Measurements from ENCODE around the gene TENT5C. TPM values are rescaled to one million over a fixed set of nuclear protein-coding genes. Genes with fewer than 3 reads are reported as not detected.

The TENT5C gene
- total RNA-seq, 1 donor from 2014 or later = 1.4 TPM

DNA sequence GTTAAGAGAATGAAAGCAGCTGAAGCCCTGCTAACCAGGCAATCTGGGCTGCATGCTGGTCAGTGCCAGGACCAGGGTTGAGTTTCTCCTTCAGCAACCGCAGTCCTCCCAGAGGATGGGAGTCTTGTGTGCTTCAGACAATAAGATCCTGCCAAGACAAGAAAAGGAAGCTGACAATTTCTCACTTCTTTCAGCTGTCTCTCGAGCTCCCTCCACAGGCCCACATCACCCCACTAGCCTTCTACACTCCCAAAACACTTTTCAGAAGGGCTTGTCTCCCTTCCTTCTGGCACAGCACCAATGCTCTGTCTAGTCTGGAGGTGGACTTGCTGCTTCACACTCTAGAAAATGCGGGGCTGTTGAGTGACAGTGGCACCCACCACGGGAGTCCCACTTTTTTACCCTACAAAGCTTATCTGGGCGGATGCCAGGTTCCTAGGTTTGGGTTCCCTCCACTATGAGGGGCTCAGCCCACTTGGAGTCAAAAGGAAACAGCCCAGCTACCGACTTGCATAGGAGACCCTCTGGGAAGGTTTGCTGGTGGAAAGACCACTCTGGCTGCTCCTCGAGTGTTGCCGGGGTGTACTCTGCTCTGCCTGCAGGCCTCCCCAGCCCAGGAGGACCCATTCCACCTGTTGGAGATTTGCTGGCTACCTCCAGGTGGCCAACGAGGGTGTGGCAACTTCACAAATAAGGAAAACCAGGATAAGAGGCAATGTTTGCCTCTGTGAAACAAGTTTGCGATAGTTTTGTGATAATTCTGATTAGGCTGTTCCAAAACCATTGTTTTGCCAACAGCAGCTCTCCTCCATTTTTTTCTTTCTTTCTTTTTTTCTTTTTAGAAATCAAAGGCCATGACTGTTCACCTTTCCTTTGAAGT lies 68.9 kb downstream of the TENT5C start:
- Mint-ChIP-seq H3K36me3 (ENCODE audit: low read depth) (no peaks in the 10 kb centered on the region), H3K27ac (ENCODE audit: unreplicated experiment) (no peak overlapping the region), H3K27me3 (ENCODE audit: low read depth) (no peaks in the 10 kb centered on the region), H3K9me3 (no peaks in the 10 kb centered on the region), H3K4me1 (peaks cover 12% of the 10 kb centered on the region), H3K4me3 (no peak overlapping the region)
- DNase-seq (ENCODE audit: low read depth, low spot score) = no peak
- TF ChIP-seq, protein P1, sequence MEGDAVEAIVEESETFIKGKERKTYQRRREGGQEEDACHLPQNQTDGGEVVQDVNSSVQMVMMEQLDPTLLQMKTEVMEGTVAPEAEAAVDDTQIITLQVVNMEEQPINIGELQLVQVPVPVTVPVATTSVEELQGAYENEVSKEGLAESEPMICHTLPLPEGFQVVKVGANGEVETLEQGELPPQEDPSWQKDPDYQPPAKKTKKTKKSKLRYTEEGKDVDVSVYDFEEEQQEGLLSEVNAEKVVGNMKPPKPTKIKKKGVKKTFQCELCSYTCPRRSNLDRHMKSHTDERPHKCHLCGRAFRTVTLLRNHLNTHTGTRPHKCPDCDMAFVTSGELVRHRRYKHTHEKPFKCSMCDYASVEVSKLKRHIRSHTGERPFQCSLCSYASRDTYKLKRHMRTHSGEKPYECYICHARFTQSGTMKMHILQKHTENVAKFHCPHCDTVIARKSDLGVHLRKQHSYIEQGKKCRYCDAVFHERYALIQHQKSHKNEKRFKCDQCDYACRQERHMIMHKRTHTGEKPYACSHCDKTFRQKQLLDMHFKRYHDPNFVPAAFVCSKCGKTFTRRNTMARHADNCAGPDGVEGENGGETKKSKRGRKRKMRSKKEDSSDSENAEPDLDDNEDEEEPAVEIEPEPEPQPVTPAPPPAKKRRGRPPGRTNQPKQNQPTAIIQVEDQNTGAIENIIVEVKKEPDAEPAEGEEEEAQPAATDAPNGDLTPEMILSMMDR (conservative IDR thresholded peaks at IDR 0.05) = no peak

DNA sequence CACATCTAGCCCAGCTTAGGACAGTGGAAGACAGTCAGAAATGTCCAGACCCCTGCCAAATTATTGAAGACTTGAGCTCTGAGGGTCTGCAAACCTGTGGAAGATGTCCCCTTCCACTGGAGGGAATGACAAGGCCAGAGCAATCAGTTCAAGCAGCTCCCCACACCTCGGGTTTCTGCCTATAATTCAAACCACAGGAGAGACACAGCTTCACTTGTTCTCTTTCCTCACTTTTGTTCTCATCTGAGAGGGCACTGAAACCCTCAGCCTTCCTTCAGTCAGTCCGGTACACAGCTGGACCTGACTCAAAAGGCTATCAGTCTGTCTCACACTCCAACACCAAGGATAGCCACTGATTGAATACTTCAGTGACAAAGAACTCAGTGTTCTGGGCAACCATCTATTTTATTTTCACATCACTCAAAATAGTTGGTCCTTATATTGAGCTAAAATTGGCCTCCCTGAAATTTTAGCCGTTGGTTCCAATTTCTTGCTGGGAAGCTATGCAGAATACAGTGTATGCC lies 70.1 kb downstream of the TENT5C start:
- Mint-ChIP-seq H3K36me3 (ENCODE audit: low read depth) (no peaks in the 10 kb centered on the region), H3K9me3 (no peaks in the 10 kb centered on the region), H3K4me3 (no peak overlapping the region), H3K4me1 (peaks cover 12% of the 10 kb centered on the region), H3K27me3 (ENCODE audit: low read depth) (no peaks in the 10 kb centered on the region), H3K27ac (ENCODE audit: unreplicated experiment) (peak overlapping the region; percentile 43)
- no peak for DNase-seq (ENCODE audit: low read depth, low spot score)
- TF ChIP-seq, protein P1 (conservative IDR thresholded peaks at IDR 0.05) = no peak

DNA sequence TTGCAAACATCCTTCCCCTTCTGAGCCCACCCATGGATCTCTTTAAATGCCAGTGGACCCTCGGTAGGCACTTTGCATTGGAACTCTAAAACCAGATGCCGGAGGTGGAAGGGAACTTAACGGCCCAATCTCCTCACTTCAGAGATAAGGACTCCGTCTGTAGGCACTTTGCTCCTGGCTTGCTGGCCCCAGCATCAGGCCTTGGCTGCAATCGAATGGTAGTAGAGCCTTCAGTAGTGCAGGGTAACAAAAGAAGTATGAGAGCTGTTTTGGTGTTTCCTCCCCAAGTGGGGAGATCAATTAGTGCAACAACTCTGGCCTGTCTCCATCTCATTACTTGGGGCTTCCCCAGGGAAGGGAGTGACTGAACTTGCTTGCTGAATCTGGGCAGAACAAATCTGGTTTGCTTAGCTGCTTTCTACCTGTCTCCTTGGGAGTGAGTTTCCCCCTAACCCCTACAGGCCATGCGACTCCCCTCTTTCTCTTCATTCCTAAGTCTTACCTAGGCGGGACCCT lies 70.8 kb downstream of the TENT5C start:
- H3K9me3 Mint-ChIP-seq = no peaks in the 10 kb centered on the region
- H3K4me3 Mint-ChIP-seq = no peak overlapping the region
- no peaks in the 10 kb centered on the region for H3K36me3 Mint-ChIP-seq (ENCODE audit: low read depth)
- H3K4me1 Mint-ChIP-seq = peaks cover 12% of the 10 kb centered on the region
- no peak for DNase-seq (ENCODE audit: low read depth, low spot score)
- TF ChIP-seq, protein P1 (conservative IDR thresholded peaks at IDR 0.05) = no peak
- H3K27me3 Mint-ChIP-seq (ENCODE audit: low read depth) = no peaks in the 10 kb centered on the region
- peak overlapping the region; percentile 63 for H3K27ac Mint-ChIP-seq (ENCODE audit: unreplicated experiment)

Other genes with a start within 250 kb of the TENT5C start
- 39.4 and 44.7 TPM in 2 replicates for gene MAN1A2, start 238.6 kb upstream of the TENT5C start, total RNA-seq